IMR-90 (cell line): ENCODE measurements around the gene EPS8. TPM values are rescaled to one million over a fixed set of nuclear protein-coding genes. Genes with fewer than 3 reads are reported as not detected.

Experiments
- ATAC-seq: fragments of 200-7000 bp; cut with Tn5 transposase; 2 replicates; pipeline ENCODE4 v1.9.1; 2020; ENCODE audit warnings: low read depth, mild to moderate bottlenecking, moderate library complexity
- BruUV-seq: library from RNA; stranded (reverse); fragments of 400-500 nt; replicated peaks from 2 replicates; lab custom pipeline; 2021; lab: Mats Ljungman, UMichigan
- CTCF ChIA-PET: fragments of 300-600 bp; formaldehyde crosslinking; extraction: SDS; loops from one replicate; lab custom pipeline; 2021; ENCODE audit warnings: antibody characterized with exemption; lab: Yijun Ruan, JAX
- POLR2A ChIA-PET: fragments of 300-600 bp; sonication (Branson Sonifier 250); formaldehyde crosslinking; loops from one replicate; lab custom pipeline; 2022; ENCODE audit warnings: antibody characterized with exemption; ENCODE audit not compliant: unreplicated experiment; lab: Charles Lee
- DNase-seq: peaks from one replicate; pipeline ENCODE4 v3.0.0; 2013
- H2AFZ ChIP-seq: replicated peaks from 2 replicates; pipeline ENCODE3; 2013; ENCODE audit warnings: low read length, mild to moderate bottlenecking; ENCODE audit not compliant: poor library complexity
- H2AK5ac ChIP-seq: 2 replicates; pipeline ENCODE4 v1.6.1; 2013; ENCODE audit warnings: low read depth, low read length, inconsistent platforms
- H2AK9ac ChIP-seq: replicated peaks from 2 replicates; pipeline ENCODE3; 2013; ENCODE audit warnings: mild to moderate bottlenecking, low read depth, low read length, moderate library complexity; ENCODE audit not compliant: poor library complexity
- H2BK120ac ChIP-seq: 2 replicates; pipeline ENCODE4 v1.6.1; 2013; ENCODE audit warnings: low read depth, low read length, inconsistent platforms
- H2BK15ac ChIP-seq: 3 replicates; pipeline ENCODE4 v1.6.1; 2013; ENCODE audit warnings: low read depth, low read length, inconsistent platforms
- H2BK20ac ChIP-seq: 2 replicates; pipeline ENCODE4 v1.6.1; 2013; ENCODE audit warnings: low read depth, mild to moderate bottlenecking, inconsistent platforms, low read length, moderate library complexity
- H2BK5ac ChIP-seq: 2 replicates; pipeline ENCODE4 v1.6.1; 2013; ENCODE audit warnings: mild to moderate bottlenecking, low read depth, low read length, inconsistent platforms; ENCODE audit not compliant: poor library complexity, severe bottlenecking
- H3K14ac ChIP-seq: replicated peaks from 2 replicates; pipeline ENCODE4 v1.6.1; 2013; ENCODE audit warnings: low read depth, low read length, inconsistent platforms
- H3K18ac ChIP-seq: 2 replicates; pipeline ENCODE4 v1.6.1; 2013; ENCODE audit warnings: low read depth, low read length, control low read depth
- H3K23ac ChIP-seq: 2 replicates; pipeline ENCODE4 v1.6.1; 2013; ENCODE audit warnings: low read depth, low read length, inconsistent platforms
- H3K27ac ChIP-seq: 2 replicates; pipeline ENCODE4 v1.5.1; 2013; ENCODE audit warnings: mild to moderate bottlenecking, control low read depth, low read length; ENCODE audit not compliant: insufficient read depth
- H3K27me3 ChIP-seq: 2 replicates; pipeline ENCODE4 v1.6.1; 2013; ENCODE audit warnings: low read length; ENCODE audit not compliant: control insufficient read depth, insufficient read depth
- H3K36me3 ChIP-seq: 2 replicates; pipeline ENCODE4 v1.6.1; 2013; ENCODE audit warnings: low read length, mixed read lengths; ENCODE audit not compliant: control insufficient read depth, insufficient read depth
- H3K4ac ChIP-seq: 2 replicates; pipeline ENCODE4 v1.6.1; 2013; ENCODE audit warnings: low read depth, low read length, inconsistent platforms
- H3K4me1 ChIP-seq: 2 replicates; pipeline ENCODE4 v1.6.1; 2013; ENCODE audit warnings: low read length, mixed read lengths; ENCODE audit not compliant: control insufficient read depth, insufficient read depth
- H3K4me2 ChIP-seq: 2 replicates; pipeline ENCODE4 v1.6.1; 2013; ENCODE audit warnings: low read depth, mild to moderate bottlenecking, control low read depth, low read length, moderate library complexity
- H3K4me3 ChIP-seq: 2 replicates; pipeline ENCODE4 v1.5.1; 2013; ENCODE audit warnings: low read depth, mild to moderate bottlenecking, control low read depth, low read length, moderate library complexity; ENCODE audit not compliant: insufficient read depth
- H3K56ac ChIP-seq: 2 replicates; pipeline ENCODE4 v1.6.1; 2013; ENCODE audit warnings: low read length, inconsistent platforms; ENCODE audit not compliant: insufficient read depth; ENCODE audit errors: extremely low read depth
- H3K79me1 ChIP-seq, 2 experiments: 2 replicates each; pipeline ENCODE4 v1.6.1; 2013; ENCODE audit warnings: low read length in 2 of 2, inconsistent platforms in 1 of 2, low read depth in 1 of 2
- H3K9ac ChIP-seq: 2 replicates; pipeline ENCODE4 v1.6.1; 2013; ENCODE audit warnings: low read depth, low read length, control low read depth
- H3K9me1 ChIP-seq: 2 replicates; pipeline ENCODE4 v1.6.1; 2013; ENCODE audit warnings: low read length, inconsistent platforms; ENCODE audit not compliant: insufficient read depth
- H3K9me3 ChIP-seq: 2 replicates; pipeline ENCODE4 v1.6.1; 2013; ENCODE audit warnings: low read length; ENCODE audit not compliant: control insufficient read depth, insufficient read depth
- H4K20me1 ChIP-seq: 2 replicates; pipeline ENCODE4 v1.6.1; 2013; ENCODE audit warnings: low read length, inconsistent platforms; ENCODE audit not compliant: insufficient read depth
- H4K5ac ChIP-seq: 2 replicates; pipeline ENCODE4 v1.6.1; 2013; ENCODE audit warnings: mild to moderate bottlenecking, low read depth, low read length, control low read depth
- H4K8ac ChIP-seq, 2 experiments: 2 replicates each; pipeline ENCODE4 v1.6.1; 2013; ENCODE audit warnings: low read depth in 2 of 2, low read length in 2 of 2, control low read depth in 1 of 2, inconsistent platforms in 1 of 2
- H4K91ac ChIP-seq: 2 replicates; pipeline ENCODE4 v1.6.1; 2013; ENCODE audit warnings: low read depth, low read length, inconsistent platforms; ENCODE audit not compliant: insufficient read depth
- BHLHE40 ChIP-seq: fragments of 150-350 bp; IDR thresholded peaks from 2 replicates; pipeline ENCODE4 v1.6.1; 2016; ENCODE audit warnings: mild to moderate bottlenecking, low read depth, low read length
- CEBPB ChIP-seq: IDR thresholded peaks from 2 replicates; pipeline ENCODE4 v1.6.1; 2012; ENCODE audit warnings: low read depth, low read length, improper control_type of control experiment
- CHD1 ChIP-seq: IDR thresholded peaks from 2 replicates; pipeline ENCODE4 v1.6.1; 2012; ENCODE audit warnings: low read depth, low read length, improper control_type of control experiment
- FOS ChIP-seq: fragments of 150-350 bp; IDR thresholded peaks from 2 replicates; pipeline ENCODE4 v1.6.1; 2016; ENCODE audit warnings: low read depth, low read length
- MAFK ChIP-seq: IDR thresholded peaks from 2 replicates; pipeline ENCODE4 v1.6.1; 2012; ENCODE audit warnings: low read depth, low read length, improper control_type of control experiment
- MAZ ChIP-seq: IDR thresholded peaks from 2 replicates; pipeline ENCODE4 v1.6.1; 2012; ENCODE audit warnings: low read depth, mild to moderate bottlenecking, low read length, improper control_type of control experiment, moderate library complexity, borderline replicate concordance
- MXI1 ChIP-seq: IDR thresholded peaks from 2 replicates; pipeline ENCODE4 v1.6.1; 2012; ENCODE audit warnings: low read depth, mild to moderate bottlenecking, low read length, moderate library complexity, borderline replicate concordance
- NFE2L2 ChIP-seq: fragments of 150-350 bp; IDR thresholded peaks from 2 replicates; pipeline ENCODE4 v1.6.1; 2016; ENCODE audit warnings: low read depth, mild to moderate bottlenecking, low read length
- POLR2A ChIP-seq: IDR thresholded peaks from 2 replicates; pipeline ENCODE4 v1.6.1; 2012; ENCODE audit warnings: mild to moderate bottlenecking, low read depth, low read length
- RAD21 ChIP-seq: IDR thresholded peaks from 2 replicates; pipeline ENCODE4 v1.6.1; 2012; ENCODE audit warnings: low read length, improper control_type of control experiment
- RCOR1 ChIP-seq: IDR thresholded peaks from 2 replicates; pipeline ENCODE4 v1.6.1; 2012; ENCODE audit warnings: mild to moderate bottlenecking, low read length, improper control_type of control experiment; ENCODE audit not compliant: insufficient replicate concordance
- RFX5 ChIP-seq: IDR thresholded peaks from 2 replicates; pipeline ENCODE4 v1.8.0; 2012; ENCODE audit warnings: low read depth, mild to moderate bottlenecking, low read length, moderate library complexity
- SMC3 ChIP-seq: fragments of 150-350 bp; IDR thresholded peaks from 2 replicates; pipeline ENCODE4 v1.6.1; 2016; ENCODE audit warnings: low read depth, mild to moderate bottlenecking, antibody characterized with exemption, low read length, moderate library complexity
- WGBS, 2 experiments: methylation state at CpG; one replicate each; pipeline versions ENCODE4 v1.1.5 to v1.1.7; 2013; ENCODE audit warnings: missing lambda C conversion rate in 2 of 2; ENCODE audit not compliant: insufficient read length in 1 of 2; ENCODE audit errors: extremely low coverage in 2 of 2; 5-methylcytosine and 5-hydroxymethylcytosine counted together
- dilution Hi-C: fragments of 300-500 bp; cut with HindIII; formaldehyde crosslinking; loops from one replicate; pipeline ENCODE4 v1.14.3; 2018; ENCODE audit warnings: low sequenced_read_pairs; ENCODE audit not compliant: unreplicated experiment
- in situ Hi-C: fragments of 300-500 bp; cut with MboI; formaldehyde crosslinking; loops from 3 replicates; pipeline ENCODE4 v1.14.3; 2019; ENCODE audit warnings: low sequenced_read_pairs, inconsistent platforms, mixed read lengths
- intact Hi-C: fragments of 100-400 bp; cut with micrococcal nuclease; formaldehyde crosslinking; loops from 2 replicates; pipeline ENCODE4 v1.10.0; 2022
- polyA plus RNA-seq, 3 experiments: library from polyadenylated mRNA; depleted of rRNA; stranded (reverse); fragments of >200 nt; gene quantifications; 2 replicates each; pipeline ENCODE4 v1.2.3, GENCODE V29; 2012; ENCODE audit warnings: low replicate concordance in 1 of 3
- total RNA-seq: library from RNA; depleted of rRNA; stranded (reverse); fragments of >200 nt; gene quantifications from 2 replicates; pipeline ENCODE4 v1.2.3, GENCODE V29; 2012
- TF ChIP-seq, protein P1 (sequence below): fragments of 150-350 bp; IDR thresholded peaks from 2 replicates; pipeline ENCODE4 v1.6.1; 2017; ENCODE audit warnings: mild to moderate bottlenecking, antibody characterized with exemption, low read length, low read depth
- TF ChIP-seq, protein P2 (sequence below): fragments of 150-350 bp; IDR thresholded peaks from 2 replicates; pipeline ENCODE4 v1.6.1; 2016; ENCODE audit warnings: low read depth, mild to moderate bottlenecking, low read length, moderate library complexity, borderline replicate concordance
- TF ChIP-seq, protein P3 (sequence below): conservative IDR thresholded peaks from 2 replicates; pipeline ENCODE4 v1.5.1; 2012; ENCODE audit warnings: mild to moderate bottlenecking, low read depth, low read length, improper control_type of control experiment

The EPS8 gene
- total and polyA plus RNA-seq, 2 of the 4 experiments (the other 2 are of a cell fraction), result 45.1 to 104 TPM

DNA sequence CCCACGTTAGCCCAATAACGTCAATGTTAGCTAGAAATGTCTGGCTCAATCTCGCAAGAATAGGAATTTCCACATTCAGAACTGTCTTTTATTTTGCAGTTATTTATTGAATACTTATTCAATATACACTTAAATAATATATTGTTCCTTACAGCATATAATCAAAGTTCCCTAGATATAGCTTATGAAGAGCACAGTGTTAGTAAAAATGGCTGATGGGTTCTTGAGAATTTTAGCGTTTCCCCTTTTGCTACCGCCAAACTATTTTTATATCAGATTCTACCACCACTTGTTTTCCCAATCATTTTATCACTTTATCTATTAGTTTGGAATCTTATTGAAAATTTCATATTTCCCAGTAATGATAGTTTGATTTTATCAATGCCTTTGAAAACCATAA lies 12.7 kb downstream of the EPS8 start:
- Histone ChIP-seq H4K8ac (no peak overlapping the region), H3K18ac (no peak overlapping the region), H2BK15ac (no peak overlapping the region), H2BK20ac (no peak overlapping the region), H2BK5ac (no peak overlapping the region), H2AK5ac (no peak overlapping the region), H4K20me1 (peaks cover 7% of the 10 kb centered on the region; the same call in 1 of the 2 replicates), H3K23ac (no peak overlapping the region), H2AFZ (no peak overlapping the region), H3K9ac (no peak overlapping the region), H3K14ac (no peak overlapping the region), H3K9me3 (no peaks in the 10 kb centered on the region), H4K91ac (no peak overlapping the region), H3K27ac (no peak overlapping the region), H2AK9ac (no peak overlapping the region), H3K79me1 (peaks cover 16 to 63% of the 10 kb centered on the region in 2 experiments; a peak in 3 of 4 replicates), H3K4me3 (no peak overlapping the region), H3K9me1 (peaks cover 4% of the 10 kb centered on the region), H3K4me2 (no peak overlapping the region), H3K4ac (no peak overlapping the region), H4K5ac (no peak overlapping the region), H2BK120ac (no peak overlapping the region), H3K36me3 (no peaks in the 10 kb centered on the region), H3K4me1 (peaks cover 11% of the 10 kb centered on the region), H3K27me3 (no peaks in the 10 kb centered on the region), H3K56ac (no peak overlapping the region)
- WGBS, 2 experiments, result no CpG with 5 or more reads among the region's 5 CpGs
- intact Hi-C loops (no loop called here), in situ Hi-C loops (no loop called here), dilution Hi-C loops (no loop called here)
- ATAC-seq, result no peak
- TF ChIP-seq FOS (no peak), RCOR1 (no peak), SMC3 (no peak), CHD1 (no peak), MAFK (no peak), MAZ (no peak), MXI1 (no peak), RFX5 (no peak), POLR2A (no peak), BHLHE40 (no peak), RAD21 (no peak), CEBPB (no peak), NFE2L2 (no peak)
- TF ChIP-seq, protein P1, sequence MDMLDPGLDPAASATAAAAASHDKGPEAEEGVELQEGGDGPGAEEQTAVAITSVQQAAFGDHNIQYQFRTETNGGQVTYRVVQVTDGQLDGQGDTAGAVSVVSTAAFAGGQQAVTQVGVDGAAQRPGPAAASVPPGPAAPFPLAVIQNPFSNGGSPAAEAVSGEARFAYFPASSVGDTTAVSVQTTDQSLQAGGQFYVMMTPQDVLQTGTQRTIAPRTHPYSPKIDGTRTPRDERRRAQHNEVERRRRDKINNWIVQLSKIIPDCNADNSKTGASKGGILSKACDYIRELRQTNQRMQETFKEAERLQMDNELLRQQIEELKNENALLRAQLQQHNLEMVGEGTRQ, result no peak
- TF ChIP-seq, protein P2, sequence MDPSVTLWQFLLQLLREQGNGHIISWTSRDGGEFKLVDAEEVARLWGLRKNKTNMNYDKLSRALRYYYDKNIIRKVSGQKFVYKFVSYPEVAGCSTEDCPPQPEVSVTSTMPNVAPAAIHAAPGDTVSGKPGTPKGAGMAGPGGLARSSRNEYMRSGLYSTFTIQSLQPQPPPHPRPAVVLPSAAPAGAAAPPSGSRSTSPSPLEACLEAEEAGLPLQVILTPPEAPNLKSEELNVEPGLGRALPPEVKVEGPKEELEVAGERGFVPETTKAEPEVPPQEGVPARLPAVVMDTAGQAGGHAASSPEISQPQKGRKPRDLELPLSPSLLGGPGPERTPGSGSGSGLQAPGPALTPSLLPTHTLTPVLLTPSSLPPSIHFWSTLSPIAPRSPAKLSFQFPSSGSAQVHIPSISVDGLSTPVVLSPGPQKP, result no peak
- TF ChIP-seq, protein P3, sequence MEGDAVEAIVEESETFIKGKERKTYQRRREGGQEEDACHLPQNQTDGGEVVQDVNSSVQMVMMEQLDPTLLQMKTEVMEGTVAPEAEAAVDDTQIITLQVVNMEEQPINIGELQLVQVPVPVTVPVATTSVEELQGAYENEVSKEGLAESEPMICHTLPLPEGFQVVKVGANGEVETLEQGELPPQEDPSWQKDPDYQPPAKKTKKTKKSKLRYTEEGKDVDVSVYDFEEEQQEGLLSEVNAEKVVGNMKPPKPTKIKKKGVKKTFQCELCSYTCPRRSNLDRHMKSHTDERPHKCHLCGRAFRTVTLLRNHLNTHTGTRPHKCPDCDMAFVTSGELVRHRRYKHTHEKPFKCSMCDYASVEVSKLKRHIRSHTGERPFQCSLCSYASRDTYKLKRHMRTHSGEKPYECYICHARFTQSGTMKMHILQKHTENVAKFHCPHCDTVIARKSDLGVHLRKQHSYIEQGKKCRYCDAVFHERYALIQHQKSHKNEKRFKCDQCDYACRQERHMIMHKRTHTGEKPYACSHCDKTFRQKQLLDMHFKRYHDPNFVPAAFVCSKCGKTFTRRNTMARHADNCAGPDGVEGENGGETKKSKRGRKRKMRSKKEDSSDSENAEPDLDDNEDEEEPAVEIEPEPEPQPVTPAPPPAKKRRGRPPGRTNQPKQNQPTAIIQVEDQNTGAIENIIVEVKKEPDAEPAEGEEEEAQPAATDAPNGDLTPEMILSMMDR, result no peak
- POLR2A ChIA-PET, result no interaction called here
- CTCF ChIA-PET, result no interaction called here
- no TSS peak for BruUV-seq
- DNase-seq, result no peak
